CD4-positive, alpha-beta T cell treated with Interleukin-4 for 4 hours (primary cell): ENCODE results near the gene SLC15A3.

Source experiments
- DNase-seq: peaks from one replicate; pipeline ENCODE4 v3.0.0-alpha.2; 2020

The SLC15A3 gene

GRCh38 chr11:60927061-60927592 is 24.8 kb downstream of the SLC15A3 start:
- no peak for DNase-seq

GRCh38 chr11:60926500-60926899 is 25.5 kb downstream of the SLC15A3 start:
- no peak for DNase-seq

- DNase-seq, result no peak
Measured at GRCh38 chr11:60925868-60926267, 26.1 kb downstream of the SLC15A3 start.

GRCh38 chr11:60924906-60925853 is 26.8 kb downstream of the SLC15A3 start:
- DNase-seq, result no peak

GRCh38 chr11:60924110-60924905 is 27.7 kb downstream of the SLC15A3 start, which contains the start of gene TMEM132A:
Gene TMEM132A, plus strand, starts transcription at chr11:60924460. Its CDS starts 174 bp downstream, at chr11:60924634.
- no peak for DNase-seq

- DNase-seq, result no peak
Measured at GRCh38 chr11:60923800-60924109, 28.2 kb downstream of the SLC15A3 start.

GRCh38 chr11:60923326-60923725 is 28.6 kb downstream of the SLC15A3 start:
- no peak for DNase-seq

GRCh38 chr11:60922906-60923305 is 29.1 kb downstream of the SLC15A3 start:
- DNase-seq, result no peak

- DNase-seq, result no peak
Measured at GRCh38 chr11:60921777-60922335, 30.1 kb downstream of the SLC15A3 start.

- DNase-seq, result no peak
Measured at GRCh38 chr11:60921259-60921658, 30.7 kb downstream of the SLC15A3 start.

GRCh38 chr11:60919956-60920355 is 32.0 kb downstream of the SLC15A3 start:
- no peak for DNase-seq

GRCh38 chr11:60919320-60919719 is 32.7 kb downstream of the SLC15A3 start:
- no peak for DNase-seq

GRCh38 chr11:60918939-60919265 is 33.1 kb downstream of the SLC15A3 start:
- no peak for DNase-seq

GRCh38 chr11:60918251-60918938 is 33.6 kb downstream of the SLC15A3 start:
- no peak for DNase-seq

- DNase-seq, result no peak
Measured at GRCh38 chr11:60917267-60917666, 34.7 kb downstream of the SLC15A3 start.

- DNase-seq, result no peak
Measured at GRCh38 chr11:60916669-60917206, 35.2 kb downstream of the SLC15A3 start.

GRCh38 chr11:60915248-60915914 is 36.6 kb downstream of the SLC15A3 start:
- DNase-seq, result peak; percentile 83

- DNase-seq, result no peak
Measured at GRCh38 chr11:60914633-60915247, 37.2 kb downstream of the SLC15A3 start.

- DNase-seq, result peak; percentile 88
Measured at GRCh38 chr11:60913793-60914632, 38.0 kb downstream of the SLC15A3 start, which contains the start of gene TMEM109. Gene TMEM109, plus strand, starts transcription at chr11:60914158. Its CDS starts 5,536 bp downstream, at chr11:60919694.

- no peak for DNase-seq
Measured at GRCh38 chr11:60912851-60913528, 39.0 kb downstream of the SLC15A3 start.
